Measurements from ENCODE around the gene MYEOV. TPM values are rescaled to one million over a fixed set of nuclear protein-coding genes. Genes with fewer than 3 reads are reported as not detected.
A peak's percentile ranks its signal among the peaks of the same experiment; 100 is the strongest.

MYEOV gene
- total and polyA plus RNA-seq, 5 donors, result 0.11 TPM; not detected in 4

- WGBS, result 99% methylated on average over 18 of the region's 18 CpGs
- H3K27me3 ChIP-seq (ENCODE audit: control insufficient read depth, insufficient read depth), result no peaks in the 10 kb centered on the region
- no peaks in the 10 kb centered on the region for H3K9me3 ChIP-seq (ENCODE audit: control insufficient read depth, low read length)
- no peak overlapping the region for H3K27ac ChIP-seq (ENCODE audit: low read length)
- H3K4me1 ChIP-seq (ENCODE audit: control insufficient read depth, insufficient read depth, low read length), result peaks cover 9% of the 10 kb centered on the region
- intact Hi-C loops (cut with DNase I), result no loop called here
- DNase-seq (peak in 1 of 3 donors; percentile 35), ATAC-seq (no peak)
- H3K4me3 ChIP-seq (ENCODE audit: low read length), result no peak overlapping the region
Observed at GRCh38 chr11:69303427-69303826, 9.5 kb downstream of the MYEOV start.

- DNase-seq, result no peak
- H3K27me3 ChIP-seq (ENCODE audit: control insufficient read depth, insufficient read depth), result no peaks in the 10 kb centered on the region
- WGBS, result 91% methylated on average over 1 of the region's 1 CpG
- no peak for ATAC-seq
- H3K4me1 ChIP-seq (ENCODE audit: control insufficient read depth, insufficient read depth, low read length), result peaks cover 9% of the 10 kb centered on the region
- intact Hi-C loops (cut with DNase I), result no loop called here
- H3K27ac ChIP-seq (ENCODE audit: low read length), result no peak overlapping the region
- no peaks in the 10 kb centered on the region for H3K9me3 ChIP-seq (ENCODE audit: control insufficient read depth, low read length)
- no peak overlapping the region for H3K4me3 ChIP-seq (ENCODE audit: low read length)
Observed at GRCh38 chr11:69304258-69304657, 10.3 kb downstream of the MYEOV start.

GRCh38 chr11:69304686-69305085 lies 10.7 kb downstream of the MYEOV start:
- DNase-seq, result no peak
- Histone ChIP-seq H3K9me3 (ENCODE audit: control insufficient read depth, low read length) (no peaks in the 10 kb centered on the region), H3K27me3 (ENCODE audit: control insufficient read depth, insufficient read depth) (no peaks in the 10 kb centered on the region), H3K4me3 (ENCODE audit: low read length) (no peak overlapping the region), H3K4me1 (ENCODE audit: control insufficient read depth, insufficient read depth, low read length) (peaks cover 9% of the 10 kb centered on the region), H3K27ac (ENCODE audit: low read length) (no peak overlapping the region)
- intact Hi-C loops (cut with DNase I), result no loop called here
- WGBS, result 67% methylated on average over 6 of the region's 6 CpGs
- ATAC-seq, result no peak

GRCh38 chr11:69305885-69306540 lies 12.1 kb downstream of the MYEOV start:
- Histone ChIP-seq H3K27me3 (ENCODE audit: control insufficient read depth, insufficient read depth) (no peaks in the 10 kb centered on the region), H3K9me3 (ENCODE audit: control insufficient read depth, low read length) (no peaks in the 10 kb centered on the region), H3K4me3 (ENCODE audit: low read length) (no peak overlapping the region), H3K27ac (ENCODE audit: low read length) (no peak overlapping the region), H3K4me1 (ENCODE audit: control insufficient read depth, insufficient read depth, low read length) (peaks cover 9% of the 10 kb centered on the region)
- 60% methylated on average over 11 of the region's 11 CpGs for WGBS
- intact Hi-C loops (cut with DNase I), result no loop called here
- ATAC-seq (no peak), DNase-seq (peak in 1 of 3 donors; percentile 70)

- ATAC-seq (no peak), DNase-seq (no peak)
- 93% methylated on average over 5 of the region's 5 CpGs for WGBS
- Histone ChIP-seq H3K9me3 (ENCODE audit: control insufficient read depth, low read length) (no peaks in the 10 kb centered on the region), H3K4me1 (ENCODE audit: control insufficient read depth, insufficient read depth, low read length) (peaks cover 7% of the 10 kb centered on the region), H3K27ac (ENCODE audit: low read length) (no peak overlapping the region), H3K27me3 (ENCODE audit: control insufficient read depth, insufficient read depth) (no peaks in the 10 kb centered on the region), H3K4me3 (ENCODE audit: low read length) (no peak overlapping the region)
- intact Hi-C loops (cut with DNase I), result no loop called here
Observed at GRCh38 chr11:69306821-69307220, 12.9 kb downstream of the MYEOV start.

GRCh38 chr11:69307421-69307820 lies 13.5 kb downstream of the MYEOV start:
- Histone ChIP-seq H3K27ac (ENCODE audit: low read length) (no peak overlapping the region), H3K4me1 (ENCODE audit: control insufficient read depth, insufficient read depth, low read length) (peaks cover 6% of the 10 kb centered on the region), H3K4me3 (ENCODE audit: low read length) (no peak overlapping the region), H3K9me3 (ENCODE audit: control insufficient read depth, low read length) (no peaks in the 10 kb centered on the region), H3K27me3 (ENCODE audit: control insufficient read depth, insufficient read depth) (no peaks in the 10 kb centered on the region)
- intact Hi-C loops (cut with DNase I), result no loop called here
- DNase-seq (no peak), ATAC-seq (no peak)
- 91% methylated on average over 6 of the region's 6 CpGs for WGBS

GRCh38 chr11:69307871-69308431 lies 14.0 kb downstream of the MYEOV start:
- Histone ChIP-seq H3K4me3 (ENCODE audit: low read length) (no peak overlapping the region), H3K27ac (ENCODE audit: low read length) (no peak overlapping the region), H3K27me3 (ENCODE audit: control insufficient read depth, insufficient read depth) (no peaks in the 10 kb centered on the region), H3K9me3 (ENCODE audit: control insufficient read depth, low read length) (no peaks in the 10 kb centered on the region), H3K4me1 (ENCODE audit: control insufficient read depth, insufficient read depth, low read length) (peaks cover 11% of the 10 kb centered on the region)
- WGBS, result 69% methylated on average over 12 of the region's 12 CpGs
- no peak for DNase-seq
- intact Hi-C loops (cut with DNase I), result no loop called here
- no peak for ATAC-seq

GRCh38 chr11:69308491-69308911 lies 14.5 kb downstream of the MYEOV start:
- Histone ChIP-seq H3K4me1 (ENCODE audit: control insufficient read depth, insufficient read depth, low read length) (peaks cover 12% of the 10 kb centered on the region), H3K4me3 (ENCODE audit: low read length) (no peak overlapping the region), H3K27me3 (ENCODE audit: control insufficient read depth, insufficient read depth) (no peaks in the 10 kb centered on the region), H3K9me3 (ENCODE audit: control insufficient read depth, low read length) (no peaks in the 10 kb centered on the region), H3K27ac (ENCODE audit: low read length) (no peak overlapping the region)
- WGBS, result 90% methylated on average over 9 of the region's 9 CpGs
- peak in 1 of 3 donors; percentile 32 for DNase-seq
- peak in 1 of 2 donors; percentile 4 for ATAC-seq
- intact Hi-C loops (cut with DNase I), result no loop called here

GRCh38 chr11:69308936-69309615 lies 15.1 kb downstream of the MYEOV start:
- intact Hi-C loops (cut with DNase I), result no loop called here
- 96% methylated on average over 10 of the region's 10 CpGs for WGBS
- Histone ChIP-seq H3K27me3 (ENCODE audit: control insufficient read depth, insufficient read depth) (no peaks in the 10 kb centered on the region), H3K9me3 (ENCODE audit: control insufficient read depth, low read length) (no peaks in the 10 kb centered on the region), H3K4me3 (ENCODE audit: low read length) (no peak overlapping the region), H3K4me1 (ENCODE audit: control insufficient read depth, insufficient read depth, low read length) (peaks cover 12% of the 10 kb centered on the region), H3K27ac (ENCODE audit: low read length) (no peak overlapping the region)
- DNase-seq (peak in 1 of 3 donors; percentile 24), ATAC-seq (no peak)

- no peaks in the 10 kb centered on the region for H3K9me3 ChIP-seq (ENCODE audit: control insufficient read depth, low read length)
- no peak for DNase-seq
- peaks cover 12% of the 10 kb centered on the region for H3K4me1 ChIP-seq (ENCODE audit: control insufficient read depth, insufficient read depth, low read length)
- H3K4me3 ChIP-seq (ENCODE audit: low read length), result no peak overlapping the region
- no peak for ATAC-seq
- intact Hi-C loops (cut with DNase I), result no loop called here
- WGBS, result 69% methylated on average over 8 of the region's 8 CpGs
- no peak overlapping the region for H3K27ac ChIP-seq (ENCODE audit: low read length)
- no peaks in the 10 kb centered on the region for H3K27me3 ChIP-seq (ENCODE audit: control insufficient read depth, insufficient read depth)
Observed at GRCh38 chr11:69309631-69310280, 15.8 kb downstream of the MYEOV start.

- H3K9me3 ChIP-seq (ENCODE audit: control insufficient read depth, low read length), result no peaks in the 10 kb centered on the region
- intact Hi-C loops (cut with DNase I), result no loop called here
- 73% methylated on average over 13 of the region's 13 CpGs for WGBS
- no peaks in the 10 kb centered on the region for H3K27me3 ChIP-seq (ENCODE audit: control insufficient read depth, insufficient read depth)
- H3K4me1 ChIP-seq (ENCODE audit: control insufficient read depth, insufficient read depth, low read length), result peaks cover 12% of the 10 kb centered on the region
- H3K4me3 ChIP-seq (ENCODE audit: low read length), result no peak overlapping the region
- no peak for DNase-seq
- ATAC-seq, result no peak
- no peak overlapping the region for H3K27ac ChIP-seq (ENCODE audit: low read length)
Observed at GRCh38 chr11:69310351-69310750, 16.4 kb downstream of the MYEOV start.

Measured in right cardiac atrium (tissue), 5 donors.